Heart left ventricle (tissue), 16 donors: ENCODE measurements around the gene SSBP4. TPM values are rescaled to one million over a fixed set of nuclear protein-coding genes. Genes with fewer than 3 reads are reported as not detected.

Experiments used
- ATAC-seq, 4 donors: fragments of 200-7000 bp; cut with Tn5 transposase; one replicate each; pipeline ENCODE4 v1.9.1; 2020 to 2022; ENCODE audit warnings: moderate library complexity in 4 of 4, mild to moderate bottlenecking in 3 of 4, moderate number of reproducible peaks in 1 of 4
- DNase-seq, 5 donors: peaks; one replicate each; pipeline ENCODE4 v3.0.0-alpha.2; 2020
- H3K27ac ChIP-seq, 12 donors: fragments of 200-600 bp; sonication (generic) in 4 of 12; one replicate each; pipeline versions ENCODE4 v1.5.0 to v1.8.0; 2016 to 2022; ENCODE audit warnings: mild to moderate bottlenecking in 2 of 12
- H3K27me3 ChIP-seq, 9 donors: fragments of 200-600 bp; sonication (generic) in 2 of 9; one replicate each; pipeline versions ENCODE4 v1.5.1 to v1.8.0; 2016 to 2022; ENCODE audit warnings: mild to moderate bottlenecking in 3 of 9
- H3K36me3 ChIP-seq, 9 donors: fragments of 200-600 bp; sonication (generic) in 2 of 9; one replicate each; pipeline versions ENCODE4 v1.5.0 to v1.8.0; 2018 to 2022; ENCODE audit warnings: mild to moderate bottlenecking in 2 of 9
- H3K4me1 ChIP-seq, 12 donors: fragments of 200-600 bp; sonication (generic) in 4 of 12; one replicate each; pipeline versions ENCODE4 v1.5.0 to v1.8.0; 2016 to 2022; ENCODE audit warnings: mild to moderate bottlenecking in 3 of 12
- H3K4me3 ChIP-seq, 12 donors: fragments of 200-600 bp; sonication (generic) in 4 of 12; one replicate each; pipeline versions ENCODE4 v1.5.0 to v1.8.0; 2017 to 2022; ENCODE audit warnings: mild to moderate bottlenecking in 9 of 12, moderate library complexity in 4 of 12
- H3K9me3 ChIP-seq, 12 donors: fragments of 200-600 bp; sonication (generic) in 4 of 12; one replicate each; pipeline versions ENCODE4 v1.5.0 to v1.8.0; 2016 to 2022; ENCODE audit warnings: mild to moderate bottlenecking in 1 of 12
- CTCF ChIP-seq, 12 donors: fragments of 200-600 bp; sonication (generic) in 4 of 12; IDR thresholded peaks; one replicate each; pipeline versions ENCODE4 v1.5.0 to v1.8.0; 2018 to 2022; ENCODE audit warnings: antibody characterized with exemption in 12 of 12, mild to moderate bottlenecking in 5 of 12
- POLR2A ChIP-seq, 2 donors: fragments of 450-650 bp; IDR thresholded peaks; one replicate each; pipeline ENCODE4 v1.6.1; 2017; ENCODE audit warnings: antibody characterized with exemption in 2 of 2, mild to moderate bottlenecking in 2 of 2, moderate library complexity in 2 of 2
- WGBS, 4 donors: extraction: QIAGEN DNeasy Blood & Tissue Kit in 2 of 4; methylation state at CpG; one replicate each; pipeline versions ENCODE4 v1.1.5 to v1.1.7; 2013 to 2018; 5-methylcytosine and 5-hydroxymethylcytosine counted together
- intact Hi-C, 10 donors: fragments of 100-400 bp; cut with DNase I; formaldehyde crosslinking; loops; one replicate each; pipeline versions ENCODE4 v1.11.1 to v1.14.2; 2022
- polyA plus RNA-seq, 2 donors: library from polyadenylated mRNA; stranded (reverse); fragments of 200-250 nt; gene quantifications; one replicate each; pipeline ENCODE4 v1.2.3, GENCODE V29; 2013
- total RNA-seq, 9 donors: library from RNA; depleted of rRNA in 2 of 9; stranded (reverse); fragments of >200 nt in 2 of 9; fragmentation: NEBNext Ultra II Directional in 3 of 9; extraction: Animal tissue kit (Norgen Biotek cat#: 25700) in 3 of 9; gene quantifications; one replicate each; pipeline versions ENCODE4 v1.1.0 to v1.2.4, GENCODE V29; 2016 to 2023
- donor health status: ischemic (EF 13 %, LVEDD 7.1; RV severe dilation, severe dysfunction).
- donor health status: healthy with polysubstance abuse.
- donor health status: DM: no; HTN: yes; CAD: no.
- donor health status: DM: no; HTN: no; CAD: no.
- donor health status: ischemic (EF 25% LVEDD 6.9; RV normal size, moderate dysfunction).
- donor health status: ischemic (EF 25% LVEDD 5.7; RV mildly dilated, moderate dysfunction).
- donor health status: healthy.
- donor health status: DM: yes; HTN: yes; CAD: no.
- donor health status: ischemic (EF 35%, LVEDD 5.7; RV mildly dilated, moderate dysfunction).
- donor health status: nonischemic (EF 11% LVEDD 7.7; RV severe dilation, severe dysfunction).
- donor health status: DM: yes; HTN: yes; CAD: no.
- donor health status: PGD.
- donor health status: ischemic (EF 29% LVEDD 5.4; RV normal size, mild dysfunction).
- donor health status: nonischemic (EF 23%, LVEDD 6.1; RV moderate dilation, normal function).

SSBP4 gene
- total and polyA plus RNA-seq, 11 donors: 23.5 to 89.8 (median 29.4) TPM

GRCh38 chr19:18464646-18465045, 45.4 kb downstream of the SSBP4 start:
- TF ChIP-seq POLR2A (IDR thresholded peaks at IDR 0.05): peak in 1 of 2 donors; percentile 18
- TF ChIP-seq CTCF (IDR thresholded peaks at IDR 0.05): no peak
- WGBS, 4 donors: 0 to 10% (median 5%) methylated on average over 4 to 8 of the region's 8 CpGs
- ATAC-seq (peak; percentile 44 to 79 (median 70)), DNase-seq (peak in 4 of 5 donors; percentile 86 to 92 (median 88))
- Histone ChIP-seq H3K4me1 (peaks cover 32 to 87% (median 69%) of the 10 kb centered on the region in 12 donors), H3K27me3 (no peaks in the 10 kb centered on the region), H3K36me3 (peaks cover 0 to 50% (median 13%) of the 10 kb centered on the region in 9 donors), H3K9me3 (no peaks in the 10 kb centered on the region), H3K4me3 (peak overlapping the region in 3 of 12 donors; percentile 3 to 11 (median 4)), H3K27ac (peak overlapping the region; percentile 67 to 92 (median 84))
- intact Hi-C loops: loop anchor here in 9 of 10 donors (2.0 to 10.0 kb wide), 12 partner anchors 38 to 380 kb away; partner anchors contain the start of genes ELL (in 3 of the 9), UBA52 (in 3 of the 9), CRTC1 (in 1 of the 9) and KXD1 (in 1 of the 9)

- ATAC-seq (no peak), DNase-seq (no peak)
- 82 to 91% (median 85%) methylated on average over 30 of the region's 30 CpGs for WGBS, 4 donors
- peaks cover 24 to 87% (median 70%) of the 10 kb centered on the region in 12 donors for H3K4me1 ChIP-seq
- peaks cover 0 to 43% (median 13%) of the 10 kb centered on the region in 9 donors for H3K36me3 ChIP-seq
- TF ChIP-seq POLR2A (IDR thresholded peaks at IDR 0.05): no peak
- TF ChIP-seq CTCF (IDR thresholded peaks at IDR 0.05): no peak
- intact Hi-C loops: loop anchor here in 9 of 10 donors (2.0 to 10.0 kb wide), 10 partner anchors 37 to 379 kb away; partner anchors contain the start of genes UBA52 (in 3 of the 9), ELL (in 2 of the 9) and CRTC1 (in 1 of the 9)
- H3K27me3 ChIP-seq: no peaks in the 10 kb centered on the region
- H3K9me3 ChIP-seq: no peaks in the 10 kb centered on the region
- peak overlapping the region; percentile 67 to 92 (median 84) for H3K27ac ChIP-seq
- peak overlapping the region in 1 of 12 donors; percentile 3 for H3K4me3 ChIP-seq
These were observed 46.2 kb downstream of the SSBP4 start for GRCh38 chr19:18465214-18465963.

- no peak for TF ChIP-seq CTCF (IDR thresholded peaks at IDR 0.05)
- TF ChIP-seq POLR2A (IDR thresholded peaks at IDR 0.05): no peak
- Histone ChIP-seq H3K27me3 (no peaks in the 10 kb centered on the region), H3K4me1 (peaks cover 18 to 85% (median 67%) of the 10 kb centered on the region in 12 donors), H3K27ac (peak overlapping the region in 10 of 12 donors; percentile 34 to 92 (median 77)), H3K9me3 (no peaks in the 10 kb centered on the region), H3K36me3 (peaks cover 0 to 42% (median 12%) of the 10 kb centered on the region in 9 donors), H3K4me3 (no peak overlapping the region)
- DNase-seq (peak in 1 of 5 donors; percentile 29), ATAC-seq (no peak)
- WGBS, 4 donors: 20 to 88% (median 84%) methylated on average over 1 to 6 of the region's 6 CpGs
- intact Hi-C loops: loop anchor here in 9 of 10 donors (2.0 to 10.0 kb wide), 10 partner anchors 36 to 379 kb away; partner anchors contain the start of genes UBA52 (in 3 of the 9), ELL (in 2 of the 9) and CRTC1 (in 1 of the 9)
These were observed 46.8 kb downstream of the SSBP4 start for GRCh38 chr19:18465964-18466339.

- no peaks in the 10 kb centered on the region for H3K9me3 ChIP-seq
- intact Hi-C loops: loop anchor here in 8 of 10 donors (5.0 to 10.0 kb wide), 9 partner anchors 36 to 378 kb away; partner anchors contain the start of genes UBA52 (in 3 of the 8), ELL (in 2 of the 8) and CRTC1 (in 1 of the 8)
- 77 to 85% (median 84%) methylated on average over 10 to 11 of the region's 11 CpGs; no CpG with 5 or more reads in 1 of the 4 donors for WGBS, 4 donors
- no peak for DNase-seq
- H3K4me1 ChIP-seq: peaks cover 15 to 81% (median 63%) of the 10 kb centered on the region in 12 donors
- no peaks in the 10 kb centered on the region for H3K27me3 ChIP-seq
- peak overlapping the region in 10 of 12 donors; percentile 34 to 92 (median 77) for H3K27ac ChIP-seq
- peaks cover 0 to 42% (median 12%) of the 10 kb centered on the region in 9 donors for H3K36me3 ChIP-seq
- TF ChIP-seq CTCF (IDR thresholded peaks at IDR 0.05): no peak
- TF ChIP-seq POLR2A (IDR thresholded peaks at IDR 0.05): no peak
- ATAC-seq: no peak
- H3K4me3 ChIP-seq: no peak overlapping the region
These were observed 47.2 kb downstream of the SSBP4 start for GRCh38 chr19:18466354-18466753.
